Neural cell (in vitro differentiated cells): Measurements from ENCODE around the gene KIFC1. TPM values are rescaled to one million over a fixed set of nuclear protein-coding genes. Genes with fewer than 3 reads are reported as not detected.

Experiments used
- H2AFZ ChIP-seq: fragments of 200-600, 300-800 bp; sonication (generic), shearing (Covaris generic); 2 replicates; pipeline ENCODE4 v1.6.0; 2014; ENCODE audit warnings: low read depth, mild to moderate bottlenecking, antibody characterized with exemption, low read length, moderate library complexity
- H3F3A ChIP-seq: fragments of 200-600 bp; shearing (Covaris generic); 2 replicates; pipeline ENCODE4 v1.6.1; 2016; ENCODE audit warnings: mild to moderate bottlenecking, moderate library complexity, mixed read lengths, antibody characterized with exemption, low read length; ENCODE audit not compliant: insufficient read depth, poor library complexity, severe bottlenecking
- H3K27ac ChIP-seq: fragments of 200-600, 300-800 bp; sonication (generic), shearing (Covaris generic); 2 replicates; pipeline ENCODE4 v1.5.1; 2014; ENCODE audit warnings: mild to moderate bottlenecking, low read length, moderate library complexity
- H3K27me3 ChIP-seq: fragments of 300-800, 200-600 bp; sonication (generic), shearing (Covaris generic); 2 replicates; pipeline ENCODE4 v1.6.0; 2014; ENCODE audit warnings: mild to moderate bottlenecking, low read depth, low read length, moderate library complexity; ENCODE audit not compliant: insufficient read depth
- H3K36me3 ChIP-seq: fragments of 300-800, 200-600 bp; sonication (generic), shearing (Covaris generic); 2 replicates; pipeline ENCODE4 v1.5.1; 2014; ENCODE audit warnings: mild to moderate bottlenecking, antibody characterized with exemption, low read length, moderate library complexity; ENCODE audit not compliant: insufficient read depth
- H3K4me2 ChIP-seq: fragments of 300-800, 200-600 bp; sonication (generic), shearing (Covaris generic); 2 replicates; pipeline ENCODE4 v1.6.0; 2014; ENCODE audit warnings: mild to moderate bottlenecking, low read length
- H3K4me3 ChIP-seq: fragments of 300-800, 200-600 bp; sonication (generic), shearing (Covaris generic); 2 replicates; pipeline ENCODE4 v1.5.1; 2014; ENCODE audit warnings: mild to moderate bottlenecking, low read length, moderate library complexity
- H3K79me2 ChIP-seq: fragments of 200-600 bp; shearing (Covaris generic); replicated peaks from 2 replicates; pipeline ENCODE4 v1.6.0; 2014; ENCODE audit warnings: mild to moderate bottlenecking, low read length, moderate library complexity; ENCODE audit not compliant: insufficient read depth
- H3K9ac ChIP-seq: fragments of 300-800, 200-600 bp; sonication (generic), shearing (Covaris generic); 2 replicates; pipeline ENCODE4 v1.6.1; 2016; ENCODE audit warnings: mild to moderate bottlenecking, low read length, mixed read lengths
- H3K9me2 ChIP-seq: fragments of 200-600 bp; shearing (Covaris generic); 2 replicates; pipeline ENCODE4 v1.6.1; 2016; ENCODE audit warnings: mild to moderate bottlenecking, low read length, mixed read lengths; ENCODE audit not compliant: insufficient read depth
- H3K9me3 ChIP-seq: fragments of 200-600, 300-800 bp; sonication (generic), shearing (Covaris generic); 2 replicates; pipeline ENCODE4 v1.6.1; 2016; ENCODE audit warnings: mild to moderate bottlenecking, mixed run types, low read length, moderate library complexity, mixed read lengths
- H4K20me1 ChIP-seq: fragments of 200-600 bp; shearing (Covaris generic); 2 replicates; pipeline ENCODE4 v1.6.1; 2016; ENCODE audit warnings: mild to moderate bottlenecking, mixed run types; ENCODE audit not compliant: insufficient read depth
- CTCF ChIP-seq: fragments of 450-650 bp; IDR thresholded peaks from 2 replicates; pipeline ENCODE4 v1.5.1; 2014; ENCODE audit warnings: antibody characterized with exemption, mild to moderate bottlenecking, moderate library complexity; ENCODE audit not compliant: poor library complexity, severe bottlenecking
- EP300 ChIP-seq: fragments of 450-650 bp; conservative IDR thresholded peaks from 2 replicates; pipeline ENCODE4 v1.6.1; 2014; ENCODE audit warnings: antibody characterized with exemption, mild to moderate bottlenecking, moderate library complexity; ENCODE audit not compliant: poor library complexity, severe bottlenecking
- EZH2 ChIP-seq: fragments of 200-600, 300-800 bp; shearing (Covaris generic), sonication (generic); IDR thresholded peaks from 2 replicates; pipeline ENCODE4 v1.6.1; 2014; ENCODE audit warnings: antibody characterized with exemption, low read length, borderline replicate concordance, mild to moderate bottlenecking; ENCODE audit not compliant: insufficient read depth, poor library complexity, severe bottlenecking
- MXI1 ChIP-seq: fragments of 450-650 bp; conservative IDR thresholded peaks from 2 replicates; pipeline ENCODE4 v1.6.1; 2014; ENCODE audit warnings: antibody characterized with exemption, mild to moderate bottlenecking; ENCODE audit not compliant: poor library complexity, severe bottlenecking
- POLR2AphosphoS5 ChIP-seq: IDR thresholded peaks from 2 replicates; pipeline ENCODE4 v1.6.1; 2012
- RAD21 ChIP-seq: fragments of 450-650 bp; conservative IDR thresholded peaks from 2 replicates; pipeline ENCODE4 v1.6.1; 2014; ENCODE audit warnings: antibody characterized with exemption, mild to moderate bottlenecking, moderate library complexity
- REST ChIP-seq: IDR thresholded peaks from 2 replicates; pipeline ENCODE4 v1.6.1; 2012; ENCODE audit warnings: borderline replicate concordance
- SMC3 ChIP-seq: fragments of 450-650 bp; conservative IDR thresholded peaks from 2 replicates; pipeline ENCODE4 v1.6.1; 2014; ENCODE audit warnings: antibody characterized with exemption, mild to moderate bottlenecking, moderate library complexity; ENCODE audit not compliant: poor library complexity
- TAF1 ChIP-seq: IDR thresholded peaks from 2 replicates; pipeline ENCODE4 v1.6.1; 2012; ENCODE audit warnings: low read depth
- polyA plus RNA-seq: library from polyadenylated mRNA; depleted of rRNA; stranded (reverse); fragments of >200 nt; gene quantifications from 2 replicates; pipeline ENCODE4 v1.2.3, GENCODE V29; 2014

Gene KIFC1
- polyA plus RNA-seq, 1 donor from 2014 or later = 0.52 TPM

GRCh38 chr6:33415831-33416230 lies 24.2 kb downstream of the KIFC1 start:
- Histone ChIP-seq H3F3A (peaks cover 10% of the 10 kb centered on the region), H3K9ac (peak overlapping the region; percentile 96), H3K4me3 (peak overlapping the region; percentile 87), H3K27ac (no peak overlapping the region), H4K20me1 (no peaks in the 10 kb centered on the region), H3K36me3 (peaks cover 4% of the 10 kb centered on the region), H3K9me2 (no peaks in the 10 kb centered on the region), H3K27me3 (no peaks in the 10 kb centered on the region), H2AFZ (no peak overlapping the region), H3K79me2 (peaks cover 32% of the 10 kb centered on the region), H3K4me2 (peak overlapping the region; percentile 74), H3K9me3 (no peaks in the 10 kb centered on the region)
- TF ChIP-seq MXI1 = no peak
- no peak for TF ChIP-seq REST

- TF ChIP-seq POLR2AphosphoS5 (no peak), RAD21 (no peak), REST (no peak), CTCF (no peak), MXI1 (no peak), EP300 (no peak), EZH2 (no peak), TAF1 (no peak), SMC3 (no peak)
- H3K36me3 ChIP-seq = peaks cover 4% of the 10 kb centered on the region
- H3K9me2 ChIP-seq = no peaks in the 10 kb centered on the region
- H3K27ac ChIP-seq = peak overlapping the region; percentile 92
- peak overlapping the region; percentile 87 for H3K4me3 ChIP-seq
- no peaks in the 10 kb centered on the region for H3K27me3 ChIP-seq
- no peak overlapping the region for H2AFZ ChIP-seq
- H3F3A ChIP-seq = peaks cover 10% of the 10 kb centered on the region
- H3K79me2 ChIP-seq = peaks cover 39% of the 10 kb centered on the region
- H3K9me3 ChIP-seq = no peaks in the 10 kb centered on the region
- H3K4me2 ChIP-seq = peak overlapping the region; percentile 74
- H4K20me1 ChIP-seq = no peaks in the 10 kb centered on the region
- H3K9ac ChIP-seq = peak overlapping the region; percentile 96
These were observed 24.9 kb downstream of the KIFC1 start for GRCh38 chr6:33416386-33417127.
